ENCODE measurements around the gene PRICKLE1.

DNA sequence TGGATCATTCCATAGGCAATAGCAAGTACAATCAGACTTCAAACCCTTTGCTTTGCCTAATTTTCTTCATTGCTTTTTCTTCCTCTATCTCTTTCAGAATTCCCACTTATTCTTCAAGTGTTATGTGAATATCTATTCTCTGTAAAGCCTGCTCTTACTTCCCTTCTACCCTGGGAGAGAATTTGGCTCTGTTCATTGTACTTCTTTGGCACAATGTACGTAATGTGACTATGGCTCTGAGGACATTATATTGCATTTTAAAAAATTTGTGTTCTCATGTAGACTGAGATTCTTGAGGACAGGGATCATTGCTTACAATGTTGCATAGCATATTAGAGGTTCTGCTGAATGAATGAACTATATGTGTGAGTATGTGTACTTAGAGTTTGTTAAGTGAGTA, 16.9 kb upstream of the PRICKLE1 start:
- no peak for TF ChIP-seq CTCF (IDR thresholded peaks at IDR 0.05)
- TF ChIP-seq POLR2A (IDR thresholded peaks at IDR 0.05) = no peak

Measured in uterus (tissue), 2 donors.